GM18951 (cell line): ENCODE results near the gene ATIC.
"Not testable (repeated sequence)": the region's sequence is repeated elsewhere in the genome, so short reads cannot be mapped to it uniquely, and the experiment has no call there.

Experiments used
- POLR2A ChIP-seq: IDR thresholded peaks from 4 replicates; pipeline ENCODE4 v1.6.1; 2011; ENCODE audit warnings: mild to moderate bottlenecking; ENCODE audit not compliant: insufficient read length, insufficient read depth; ENCODE audit errors: extremely low read depth
- in situ Hi-C: fragments of 300-500 bp; cut with MboI; formaldehyde crosslinking; loops from one replicate; pipeline ENCODE4 v1.12.0; 2022; ENCODE audit warnings: low sequenced_read_pairs, mixed read lengths, inconsistent platforms; ENCODE audit not compliant: unreplicated experiment

Gene ATIC

GRCh38 chr2:215332872-215333595 lies 21.2 kb downstream of the ATIC start:
- TF ChIP-seq POLR2A, result no peak
- in situ Hi-C loops, result no loop called here

GRCh38 chr2:215338883-215339679 lies 27.2 kb downstream of the ATIC start:
- in situ Hi-C loops, result no loop called here
- TF ChIP-seq POLR2A, result no peak

GRCh38 chr2:215347878-215348277 lies 36.0 kb downstream of the ATIC start:
- in situ Hi-C loops, result no loop called here
- TF ChIP-seq POLR2A, result no peak

GRCh38 chr2:215352602-215353001 lies 40.7 kb downstream of the ATIC start:
- in situ Hi-C loops, result no loop called here
- TF ChIP-seq POLR2A, result no peak

- in situ Hi-C loops, result no loop called here
- no peak for TF ChIP-seq POLR2A
These were observed 43.2 kb downstream of the ATIC start for GRCh38 chr2:215354771-215355695.

GRCh38 chr2:215355801-215356200 lies 43.9 kb downstream of the ATIC start:
- no peak for TF ChIP-seq POLR2A
- in situ Hi-C loops, result no loop called here

GRCh38 chr2:215356334-215356947 lies 44.6 kb downstream of the ATIC start:
- TF ChIP-seq POLR2A, result no peak
- in situ Hi-C loops, result no loop called here

GRCh38 chr2:215356948-215357461 lies 45.1 kb downstream of the ATIC start:
- in situ Hi-C loops, result no loop called here
- TF ChIP-seq POLR2A, result no peak

GRCh38 chr2:215357660-215358059 lies 45.8 kb downstream of the ATIC start:
- TF ChIP-seq POLR2A, result no peak
- in situ Hi-C loops, result no loop called here

GRCh38 chr2:215358312-215358845 lies 46.5 kb downstream of the ATIC start:
- in situ Hi-C loops, result no loop called here
- TF ChIP-seq POLR2A, result no peak

GRCh38 chr2:215358891-215359575 lies 47.2 kb downstream of the ATIC start:
- no peak for TF ChIP-seq POLR2A
- in situ Hi-C loops, result no loop called here

- TF ChIP-seq POLR2A, result no peak
- in situ Hi-C loops, result no loop called here
These were observed 47.7 kb downstream of the ATIC start for GRCh38 chr2:215359576-215359922.

- in situ Hi-C loops, result not testable (repeated sequence)
These were observed 48.2 kb downstream of the ATIC start for GRCh38 chr2:215360059-215360458.
